Activated naive CD4-positive, alpha-beta T cell treated with Interleukin-2 at 50 U/mL for 16 hours (primary cell): ENCODE measurements around the gene BMP2.

Experiments used
- DNase-seq: peaks from one replicate; pipeline ENCODE4 v3.0.0-alpha.2; 2020

The BMP2 gene

DNA sequence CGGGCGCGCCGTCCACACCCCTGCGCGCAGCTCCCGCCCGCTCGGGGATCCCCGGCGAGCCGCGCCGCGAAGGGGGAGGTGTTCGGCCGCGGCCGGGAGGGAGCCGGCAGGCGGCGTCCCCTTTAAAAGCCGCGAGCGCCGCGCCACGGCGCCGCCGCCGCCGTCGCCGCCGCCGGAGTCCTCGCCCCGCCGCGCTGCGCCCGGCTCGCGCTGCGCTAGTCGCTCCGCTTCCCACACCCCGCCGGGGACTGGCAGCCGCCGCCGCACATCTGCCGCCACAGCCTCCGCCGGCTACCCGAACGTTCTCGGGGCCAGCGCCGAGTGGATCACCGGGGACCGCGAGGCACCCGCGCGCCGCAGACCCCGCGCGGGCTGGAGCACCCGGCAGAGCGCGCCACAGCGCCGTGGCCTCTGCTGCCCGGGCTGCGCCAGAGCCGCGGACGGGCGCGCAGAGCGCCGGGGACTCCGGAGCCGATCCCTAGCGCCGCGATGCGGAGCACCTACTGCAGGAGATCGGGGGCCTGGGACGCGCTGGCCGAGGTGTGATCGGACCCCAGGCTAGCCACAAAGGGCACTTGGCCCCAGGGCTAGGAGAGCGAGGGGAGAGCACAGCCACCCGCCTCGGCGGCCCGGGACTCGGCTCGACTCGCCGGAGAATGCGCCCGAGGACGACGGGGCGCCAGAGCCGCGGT, at the start of gene BMP2:
TSS of gene BMP2 (plus strand) at position 151 of the 692 bp plus-strand sequence. CDS start 2,441 bp downstream, outside the sequence.
- DNase-seq: no peak

DNA sequence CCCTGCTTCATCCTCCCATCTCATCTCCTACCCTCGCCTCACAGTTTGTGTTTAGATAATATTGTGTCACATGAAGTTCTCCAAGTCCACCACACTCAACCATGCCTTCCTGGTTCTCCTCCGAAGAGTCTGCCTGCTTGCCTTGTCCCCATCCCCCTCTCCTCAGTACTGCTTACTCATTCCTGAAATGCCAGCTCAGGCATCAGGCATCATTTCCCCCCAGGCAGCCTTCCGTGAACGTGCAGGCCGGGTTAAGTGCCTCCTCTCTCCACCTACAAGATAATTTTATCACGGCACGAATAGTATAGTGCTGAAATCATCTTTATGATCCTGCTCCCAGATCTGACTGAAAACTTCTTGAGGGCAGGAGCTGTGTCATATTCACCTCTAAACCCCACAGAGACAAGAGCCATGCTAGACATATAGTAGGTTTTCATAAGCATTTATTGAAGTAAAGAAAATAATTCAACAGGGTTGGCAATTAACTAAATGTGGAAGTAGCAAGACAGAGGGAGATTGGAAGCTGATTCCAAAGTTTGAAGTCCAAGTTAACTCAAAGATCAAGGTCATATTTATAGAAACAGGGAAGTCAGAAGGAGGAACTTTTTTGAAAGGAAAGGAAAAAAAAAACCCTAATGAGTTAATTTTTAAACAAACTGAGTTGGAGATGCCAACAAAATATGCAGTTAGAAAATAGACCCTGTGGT, 48.7 kb upstream of the BMP2 start:
- DNase-seq: no peak

DNA sequence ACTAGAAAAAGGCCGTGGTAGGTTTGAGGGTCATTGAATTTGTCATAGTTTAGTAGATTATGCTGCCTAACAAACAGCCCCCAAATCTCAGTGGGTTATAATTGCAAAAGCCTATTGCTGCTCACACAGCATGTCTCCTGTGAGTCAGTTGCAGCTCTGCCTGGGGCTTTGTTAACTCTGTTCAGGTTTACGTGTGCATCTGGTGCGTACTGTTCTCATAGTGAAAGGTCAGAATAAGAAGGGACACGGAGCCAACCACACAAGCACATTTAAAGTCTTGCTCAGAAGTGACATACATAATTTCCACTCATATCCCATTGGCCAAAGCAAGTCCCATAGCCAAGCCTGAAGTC, 48.1 kb upstream of the BMP2 start:
- DNase-seq: no peak

DNA sequence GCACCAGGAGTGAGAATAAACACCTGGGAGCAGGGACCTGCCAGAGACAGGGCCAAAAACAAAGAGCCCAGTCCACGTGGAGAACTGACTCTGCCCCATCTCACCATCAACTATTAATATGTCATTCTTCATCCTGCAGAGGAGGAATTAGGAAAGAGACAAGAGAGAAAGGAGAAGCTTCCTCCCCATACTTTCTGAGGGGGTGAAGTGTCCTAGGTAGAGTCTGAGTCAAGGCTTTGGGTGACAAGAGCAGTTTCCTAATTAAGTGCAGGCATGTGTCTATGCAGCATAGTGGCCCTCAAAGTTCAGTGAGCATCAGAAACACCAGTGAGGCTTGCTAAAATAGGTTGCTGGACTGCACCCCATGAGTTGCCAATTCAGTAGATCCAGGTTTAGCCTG, 40.7 kb upstream of the BMP2 start:
- no peak for DNase-seq

DNA sequence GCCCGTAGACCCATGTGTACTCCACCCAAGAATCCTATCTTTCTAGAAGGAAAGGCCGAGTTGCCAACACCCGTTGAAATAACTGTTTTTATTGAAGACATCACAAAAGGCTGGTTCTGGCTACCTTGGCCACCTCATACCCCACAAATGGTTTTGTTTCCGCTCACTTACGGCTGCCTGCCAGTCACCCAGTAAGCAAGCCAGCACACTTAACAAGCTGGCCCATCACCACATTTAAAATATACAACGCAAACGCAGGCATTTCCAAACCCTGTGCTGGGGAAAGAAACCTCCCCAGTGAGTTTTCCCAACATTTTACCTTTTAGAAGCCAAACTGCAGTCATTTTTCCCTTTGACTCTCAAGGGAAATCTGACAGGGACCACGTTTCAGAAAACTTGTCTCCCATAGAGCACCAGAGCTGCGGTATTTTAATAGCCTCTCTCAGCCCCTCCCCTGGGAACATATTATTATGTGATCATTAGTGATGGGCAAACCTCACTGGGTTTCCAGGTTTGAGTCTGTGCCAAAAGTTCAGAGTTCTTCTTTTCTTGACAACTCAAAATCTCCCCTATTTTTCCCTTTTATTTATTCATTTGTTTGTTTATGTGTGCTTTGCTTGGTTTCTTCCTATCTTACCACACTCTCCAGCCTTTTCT, 36.7 kb upstream of the BMP2 start:
- no peak for DNase-seq

DNA sequence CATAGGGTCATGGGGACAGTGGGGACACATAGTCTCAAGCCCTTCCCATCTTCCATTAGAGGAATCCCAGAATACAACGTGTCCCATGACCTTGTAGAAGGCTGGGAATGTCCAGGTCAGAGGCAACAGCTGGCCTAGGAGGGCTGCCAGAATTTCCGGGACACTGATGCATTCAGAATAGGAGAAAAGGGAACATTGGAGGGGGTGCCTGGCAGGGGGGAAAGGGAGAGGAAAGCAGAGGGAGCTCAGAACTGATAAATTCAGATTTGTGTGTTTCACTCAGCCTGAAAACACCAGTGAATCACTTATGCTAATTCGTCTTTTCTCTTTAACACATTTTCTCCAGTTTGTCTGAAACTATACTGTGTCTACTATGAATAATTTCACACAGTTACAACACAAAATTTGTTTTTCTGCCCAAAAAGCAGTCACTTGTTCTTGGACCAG, 35.5 kb upstream of the BMP2 start:
- DNase-seq: no peak

DNA sequence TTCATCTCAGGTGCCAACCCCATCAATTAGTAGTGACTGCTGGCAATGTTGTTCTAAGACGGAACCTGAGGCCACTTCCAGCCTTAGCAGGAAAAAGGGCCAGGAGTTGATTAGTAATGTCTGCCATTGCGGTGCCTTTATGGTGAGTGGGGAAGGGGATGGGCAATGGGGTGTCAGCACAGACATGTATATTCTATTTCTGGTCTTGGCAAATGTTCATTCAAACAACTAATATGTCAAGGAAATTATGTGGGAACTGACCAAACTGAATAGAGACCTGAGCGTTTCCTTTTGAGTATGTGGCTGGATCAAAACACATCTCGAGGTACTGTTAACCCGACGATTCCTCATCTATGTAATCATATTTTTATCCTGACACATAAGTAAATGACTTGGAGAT, 34.6 kb upstream of the BMP2 start:
- no peak for DNase-seq

DNA sequence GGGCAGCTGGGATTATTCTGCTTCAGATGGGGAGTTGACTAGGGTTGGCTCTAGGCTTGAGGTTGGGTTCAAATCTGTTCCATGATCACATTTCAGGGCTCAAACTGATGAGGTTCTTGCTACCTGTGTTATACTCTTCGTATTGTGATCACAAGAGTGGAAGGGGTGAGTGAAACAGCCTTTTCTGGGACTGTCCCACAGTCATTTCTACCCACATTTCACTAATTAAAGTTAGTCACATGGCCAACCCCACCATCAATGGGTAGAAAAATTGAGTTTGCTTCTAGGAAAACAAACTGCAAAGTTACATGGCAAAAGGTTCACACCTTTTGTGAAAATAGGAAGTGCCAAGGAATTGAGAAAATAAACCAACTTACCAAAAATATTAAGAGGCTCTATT, 33.5 kb upstream of the BMP2 start:
- no peak for DNase-seq

DNA sequence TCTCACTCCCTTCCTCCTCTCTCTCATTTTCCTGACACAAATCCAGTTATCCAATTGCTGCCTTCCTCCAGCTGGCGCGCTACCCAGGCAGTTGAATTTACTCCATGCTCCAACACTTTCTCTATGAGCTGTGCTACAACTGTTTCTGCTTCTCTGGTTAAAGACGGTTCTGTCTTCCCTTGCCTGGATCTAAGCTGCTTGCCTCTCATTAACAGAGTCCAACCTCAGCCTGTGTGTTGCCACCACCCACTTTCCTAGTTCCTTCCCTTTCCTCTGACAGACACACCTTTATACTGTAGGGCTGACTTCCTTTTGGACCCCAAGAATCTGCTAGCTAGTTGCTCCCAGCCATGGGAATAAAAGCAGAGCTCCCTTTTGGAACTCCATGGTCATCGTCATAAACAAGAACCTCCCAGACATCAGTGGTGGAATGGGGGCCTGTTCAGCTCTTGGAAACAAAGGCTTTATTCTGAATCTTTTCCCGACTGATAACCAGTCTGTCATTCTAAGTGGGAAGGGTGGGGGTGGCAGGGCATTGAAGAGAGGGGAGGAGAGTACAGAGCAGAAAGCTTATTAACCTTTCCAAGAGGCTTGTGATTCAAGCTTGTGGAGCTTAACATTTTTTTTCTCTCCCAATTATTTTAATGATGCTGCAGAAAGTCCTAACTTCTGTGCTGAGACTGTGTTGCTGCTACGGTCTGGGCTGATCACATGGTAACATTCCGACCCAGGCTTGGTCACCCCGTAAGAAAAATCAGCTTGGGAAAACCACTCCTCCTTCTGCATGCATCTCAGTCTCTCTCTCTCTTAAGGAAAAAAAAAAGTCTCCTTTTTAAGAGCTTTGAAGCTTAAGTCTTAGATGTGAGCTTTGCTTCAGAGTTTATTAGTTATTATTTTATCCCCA, 31.3 kb upstream of the BMP2 start:
- no peak for DNase-seq

DNA sequence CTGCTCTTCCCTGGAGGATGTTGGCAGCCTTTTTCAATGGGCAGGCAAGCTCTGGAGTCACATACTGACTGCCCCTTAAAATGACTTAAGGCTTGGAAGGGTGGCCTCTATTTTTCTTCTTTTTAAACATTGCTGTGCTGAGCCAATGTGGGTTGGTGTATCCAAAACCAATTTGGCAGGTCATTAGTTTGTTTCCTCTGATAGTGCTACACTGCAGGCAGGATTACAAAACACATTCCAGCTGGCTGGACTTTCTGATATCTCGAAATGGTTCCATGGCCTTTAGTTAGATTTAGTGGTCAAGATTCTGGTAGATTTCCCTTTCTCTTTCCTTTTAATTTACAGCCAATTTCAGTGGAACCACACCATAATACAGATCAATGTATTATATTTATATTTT, 28.1 kb upstream of the BMP2 start:
- no peak for DNase-seq

DNA sequence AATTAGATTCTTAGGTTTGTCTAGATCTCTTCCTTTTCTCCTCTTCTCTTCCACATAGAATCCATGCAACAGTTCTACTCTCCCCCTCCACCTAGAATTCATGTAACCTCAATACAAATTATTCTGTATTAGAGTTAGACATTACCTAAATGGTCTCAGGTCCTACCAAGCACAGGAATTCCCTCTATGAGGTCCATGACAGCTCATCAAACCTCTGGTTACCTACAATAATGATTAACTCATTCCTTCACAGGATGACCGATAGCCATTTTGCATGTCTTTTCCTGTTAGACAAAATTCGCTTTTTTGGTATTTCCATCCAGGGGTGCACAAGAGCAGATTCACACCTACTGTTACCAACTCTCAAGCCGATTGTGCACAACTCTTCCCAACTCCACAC, 27.4 kb upstream of the BMP2 start:
- DNase-seq: no peak

DNA sequence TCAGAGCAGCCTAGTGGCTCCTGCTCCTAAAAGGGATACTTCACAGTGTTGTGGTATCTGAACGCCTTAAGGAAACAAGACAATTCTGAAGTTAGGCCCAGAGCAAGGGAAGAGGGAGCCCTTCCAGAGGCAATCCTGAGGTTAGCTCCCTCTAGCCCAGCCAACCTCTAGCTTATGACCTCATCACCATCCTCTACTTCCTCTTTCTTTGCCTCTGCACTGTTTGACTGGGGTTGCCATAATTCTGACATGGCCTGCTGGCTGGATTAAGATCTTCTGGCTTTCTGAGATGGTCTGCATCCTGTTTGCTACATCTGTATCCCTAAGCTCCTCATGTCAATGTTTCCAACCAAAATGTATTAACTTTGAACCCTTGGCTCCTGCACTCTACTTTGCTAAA, 23.3 kb upstream of the BMP2 start:
- no peak for DNase-seq

DNA sequence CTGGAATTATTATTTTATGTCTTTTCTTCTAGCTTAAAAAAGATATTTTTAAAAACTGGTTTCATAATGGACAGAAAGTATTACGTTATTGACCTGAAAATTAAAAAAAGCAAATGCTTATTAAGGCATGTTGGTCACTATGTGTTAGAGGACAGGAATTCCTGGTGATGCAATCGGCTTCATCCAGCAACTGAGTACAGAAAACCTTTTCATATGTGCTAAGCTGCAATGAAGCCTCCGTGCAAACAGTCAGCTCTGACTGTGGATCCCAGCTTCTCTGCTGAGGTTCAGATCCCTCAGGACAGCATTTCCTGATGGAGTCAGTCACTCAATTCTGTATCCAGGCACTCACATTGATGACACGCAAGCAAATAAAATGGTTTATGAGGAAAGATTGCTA, 22.7 kb upstream of the BMP2 start:
- DNase-seq: no peak

DNA sequence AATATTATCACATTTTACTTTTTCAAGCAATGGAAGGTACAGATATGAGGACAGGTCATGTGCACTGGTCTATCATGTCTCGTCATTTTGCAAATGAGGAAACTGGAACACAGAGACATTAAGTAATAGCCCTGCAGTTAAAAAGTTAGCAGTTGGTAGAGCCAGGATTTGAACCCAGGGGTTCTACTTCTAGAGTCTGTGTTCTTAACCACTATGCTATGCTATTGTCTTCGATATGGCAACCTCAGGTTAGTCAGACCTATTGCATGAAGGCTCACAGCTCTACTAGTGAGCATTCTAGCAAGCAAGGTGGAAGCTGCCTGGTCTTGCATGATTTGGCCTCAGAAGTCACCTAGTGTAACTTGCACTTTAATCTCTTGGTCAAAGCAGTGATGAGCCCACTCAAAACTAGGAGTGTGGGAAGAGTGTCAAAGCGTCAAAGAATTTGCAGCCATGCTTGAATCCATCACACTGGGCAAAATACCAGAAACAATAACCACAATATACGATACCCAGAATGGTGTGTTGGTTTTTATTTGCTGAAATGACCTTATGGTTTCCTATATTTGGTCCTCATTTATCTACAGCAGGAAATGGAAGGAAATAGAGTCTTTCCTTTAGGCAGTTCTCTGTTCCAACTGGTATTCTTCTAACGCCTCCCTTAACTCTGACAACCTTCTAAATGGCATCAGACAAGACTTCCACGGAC, 20.4 kb upstream of the BMP2 start:
- no peak for DNase-seq

DNA sequence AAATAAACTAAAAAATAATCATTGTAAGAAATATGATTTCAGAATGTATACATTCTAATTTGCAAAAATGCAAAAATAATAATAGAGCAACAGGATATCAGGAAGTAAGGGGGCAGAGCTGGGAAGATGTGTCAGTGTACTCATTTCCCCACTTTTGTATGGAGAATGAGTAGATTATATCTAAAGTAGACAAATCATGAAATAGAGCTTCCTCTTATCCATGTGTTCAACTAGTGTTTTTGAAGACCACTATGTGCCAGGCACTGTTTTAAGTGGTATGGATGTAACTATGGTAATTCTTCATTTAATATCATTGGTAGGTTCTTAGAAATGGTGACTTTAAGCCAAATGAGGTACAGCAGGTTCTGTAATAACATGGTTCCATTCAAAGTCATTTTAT, 17.0 kb upstream of the BMP2 start:
- DNase-seq: no peak

DNA sequence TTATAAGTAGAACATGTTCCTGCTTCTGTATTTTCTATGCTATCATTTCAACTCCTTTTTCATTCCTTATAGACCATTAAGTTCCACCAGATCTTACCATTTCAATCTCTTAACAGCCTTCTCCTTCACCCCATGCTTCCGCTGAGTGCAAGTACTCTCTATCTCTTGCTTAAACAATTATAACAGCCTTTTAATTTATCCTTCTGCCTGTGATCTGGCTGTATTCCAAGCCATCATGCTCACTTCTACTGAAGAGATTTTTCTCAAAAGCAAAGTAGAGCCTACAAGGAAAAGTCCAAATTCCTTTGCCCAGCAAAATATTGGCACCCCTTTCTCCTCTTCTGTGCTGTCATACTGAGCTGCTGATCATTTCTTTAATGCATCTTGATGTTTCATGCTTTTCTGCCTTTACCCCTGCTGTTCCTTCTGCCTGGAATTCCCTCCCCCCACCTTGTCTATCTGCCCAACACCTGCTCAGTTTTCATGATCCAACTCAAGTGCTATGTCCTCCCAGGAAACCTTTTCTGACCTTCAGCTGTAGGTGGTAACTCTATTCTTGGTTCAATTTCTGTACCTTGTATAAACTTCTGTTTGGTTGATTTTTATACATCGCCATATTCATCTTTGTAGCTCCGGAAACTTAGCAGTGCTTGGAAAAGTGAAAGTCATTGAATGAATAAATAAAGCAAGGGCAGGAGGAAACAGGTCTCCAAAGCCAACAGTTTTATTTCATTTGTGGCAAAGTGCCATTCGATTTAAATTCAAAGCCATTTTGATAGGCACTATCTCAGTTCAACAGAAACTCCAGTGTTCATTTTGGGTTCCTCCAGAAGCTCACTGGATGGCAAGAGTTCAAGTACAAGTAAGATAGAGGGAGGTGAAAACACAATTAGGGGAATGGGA, 10.5 kb upstream of the BMP2 start:
- DNase-seq: no peak

DNA sequence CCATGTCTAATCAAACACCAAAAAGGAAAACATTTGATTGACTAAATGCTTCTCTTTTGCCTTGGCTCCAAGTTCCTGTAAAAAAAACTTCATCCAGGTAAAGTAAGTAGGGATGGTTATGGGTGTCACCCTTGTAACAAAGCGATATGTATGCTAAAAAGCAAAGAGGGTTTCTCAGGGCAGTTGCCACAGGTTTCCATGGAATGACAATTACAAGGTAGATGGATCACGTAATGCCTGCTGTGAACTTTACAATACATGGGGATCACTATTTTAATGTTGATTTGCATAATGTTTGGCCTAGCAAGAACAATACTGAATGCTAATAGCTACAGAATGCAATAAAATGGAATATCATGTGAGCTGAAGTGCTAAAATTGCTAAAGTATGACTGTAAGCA, 2.9 kb upstream of the BMP2 start:
- DNase-seq: no peak

DNA sequence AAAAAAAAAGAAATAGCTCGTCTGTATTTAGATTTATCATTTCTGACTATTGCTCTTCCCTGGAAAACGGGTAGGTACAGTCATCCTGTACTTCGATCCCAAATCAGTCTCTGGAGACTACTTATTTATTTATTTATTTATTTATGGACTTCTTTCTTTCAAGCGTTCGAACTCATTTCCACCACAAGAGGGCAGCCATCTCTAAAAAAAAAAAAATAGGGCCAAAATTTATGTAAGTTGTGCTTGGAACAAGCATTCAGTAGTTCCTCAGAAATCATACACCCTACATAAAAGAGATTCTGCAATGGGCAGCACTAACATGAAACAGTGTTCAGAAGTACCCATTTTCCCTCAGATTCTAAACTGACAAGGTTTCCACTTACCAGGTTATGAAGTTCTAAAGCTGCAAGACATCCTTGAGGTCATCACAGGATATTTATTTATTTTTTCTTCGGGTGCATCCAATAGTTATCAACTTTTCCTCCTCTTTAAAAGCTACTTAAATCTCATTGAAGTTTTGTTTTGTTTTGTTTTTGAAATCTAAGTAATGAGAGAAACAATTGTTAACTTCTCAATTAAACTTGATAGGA, 1.9 kb upstream of the BMP2 start:
- no peak for DNase-seq

DNA sequence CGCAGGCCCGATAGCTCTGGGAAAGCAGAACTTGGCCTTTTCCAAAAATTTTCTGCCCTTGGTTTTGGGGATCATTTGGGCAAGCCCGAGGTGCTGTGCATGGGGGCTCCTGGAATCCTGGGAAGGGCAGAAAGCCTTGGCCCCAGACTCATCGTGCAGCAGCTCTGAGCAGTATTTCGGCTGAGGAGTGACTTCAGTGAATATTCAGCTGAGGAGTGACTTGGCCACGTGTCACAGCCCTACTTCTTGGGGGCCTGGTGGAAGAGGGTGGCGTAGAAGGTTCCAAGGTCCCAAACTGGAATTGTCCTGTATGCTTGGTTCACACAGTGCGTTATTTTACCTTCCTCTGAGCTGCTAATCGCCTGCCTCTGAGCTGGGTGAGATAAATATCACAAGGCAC, 1.1 kb upstream of the BMP2 start:
- no peak for DNase-seq

DNA sequence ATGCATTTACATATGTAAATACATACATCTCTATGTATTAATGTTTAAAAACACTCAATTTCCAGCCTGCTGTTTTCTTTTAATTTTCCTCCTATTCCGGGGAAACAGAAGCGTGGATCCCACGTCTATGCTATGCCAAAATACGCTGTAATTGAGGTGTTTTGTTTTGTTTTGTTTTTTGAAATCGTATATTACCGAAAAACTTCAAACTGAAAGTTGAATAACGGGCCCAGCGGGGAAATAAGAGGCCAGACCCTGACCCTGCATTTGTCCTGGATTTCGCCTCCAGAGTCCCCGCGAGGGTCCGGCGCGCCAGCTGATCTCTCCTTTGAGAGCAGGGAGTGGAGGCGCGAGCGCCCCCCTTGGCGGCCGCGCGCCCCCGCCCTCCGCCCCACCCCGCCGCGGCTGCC, 355 bp upstream of the BMP2 start:
- DNase-seq: no peak
